SH-SY5Y (cell line): ENCODE results near the gene LMNTD1.

ENCODE experiments used
- GATA2 ChIP-seq: IDR thresholded peaks from 2 replicates; pipeline ENCODE4 v1.6.1; 2011; ENCODE audit warnings: mild to moderate bottlenecking, low read depth, low read length
- GATA3 ChIP-seq: IDR thresholded peaks from 2 replicates; pipeline ENCODE4 v1.6.1; 2011; ENCODE audit warnings: low read depth, mild to moderate bottlenecking, low read length, moderate library complexity

- TF ChIP-seq GATA2 (no peak), GATA3 (no peak)
These were observed 119.3 kb downstream of the LMNTD1 start for GRCh38 chr12:25433581-25434325.
